ENCODE measurements around the gene KRT33B. TPM values are rescaled to one million over a fixed set of nuclear protein-coding genes. Genes with fewer than 3 reads are reported as not detected.
"Not testable (repeated sequence)": the region's sequence is repeated elsewhere in the genome, so short reads cannot be mapped to it uniquely, and the experiment has no call there.

The KRT33B gene
- total RNA-seq, 1 donor from 2014 or later = not detected

- Mint-ChIP-seq H3K36me3 (ENCODE audit: low read depth) (no peaks in the 10 kb centered on the region), H3K4me3 (no peak overlapping the region), H3K4me1 (no peaks in the 10 kb centered on the region), H3K9me3 (peaks cover 19% of the 10 kb centered on the region), H3K27ac (no peak overlapping the region), H3K27me3 (peaks cover 37% of the 10 kb centered on the region)
- TF ChIP-seq CTCF (IDR thresholded peaks at IDR 0.05) = no peak
- POLR2A ChIA-PET = no interaction called here
- DNase-seq (no peak), ATAC-seq (ENCODE audit: low read depth) (no peak)
- intact Hi-C loops (cut with micrococcal nuclease) = no loop called here
- CTCF ChIA-PET = no interaction called here
Measured at GRCh38 chr17:41387670-41388069, 18.1 kb upstream of the KRT33B start.

- no peaks in the 10 kb centered on the region for H3K36me3 Mint-ChIP-seq (ENCODE audit: low read depth)
- POLR2A ChIA-PET = no interaction called here
Measured at GRCh38 chr17:41386227-41386626, 16.6 kb upstream of the KRT33B start.

GRCh38 chr17:41383690-41384089 is 14.1 kb upstream of the KRT33B start:
- no peak for DNase-seq
- TF ChIP-seq CTCF (IDR thresholded peaks at IDR 0.05) = no peak
- no peaks in the 10 kb centered on the region for H3K4me1 Mint-ChIP-seq
- ChIA-PET POLR2A (no interaction called here), CTCF (no interaction called here)
- H3K4me3 Mint-ChIP-seq = no peak overlapping the region
- intact Hi-C loops (cut with micrococcal nuclease) = no loop called here
- peaks cover 22% of the 10 kb centered on the region for H3K27me3 Mint-ChIP-seq
- H3K27ac Mint-ChIP-seq = no peak overlapping the region
- no peaks in the 10 kb centered on the region for H3K36me3 Mint-ChIP-seq (ENCODE audit: low read depth)
- peaks cover 19% of the 10 kb centered on the region for H3K9me3 Mint-ChIP-seq
- no peak for ATAC-seq (ENCODE audit: low read depth)

More at GRCh38 chr17:41386227-41386626, 16.6 kb upstream of the KRT33B start:
- ATAC-seq (ENCODE audit: low read depth) (no peak), DNase-seq (no peak)
- no peak overlapping the region for H3K4me3 Mint-ChIP-seq
- no peak overlapping the region for H3K27ac Mint-ChIP-seq
- H3K27me3 Mint-ChIP-seq = peaks cover 28% of the 10 kb centered on the region
- peaks cover 19% of the 10 kb centered on the region for H3K9me3 Mint-ChIP-seq
- TF ChIP-seq CTCF (IDR thresholded peaks at IDR 0.05) = no peak
- intact Hi-C loops (cut with micrococcal nuclease) = no loop called here
- no peaks in the 10 kb centered on the region for H3K4me1 Mint-ChIP-seq
- CTCF ChIA-PET = no interaction called here

GRCh38 chr17:41382394-41382793 is 12.8 kb upstream of the KRT33B start:
- DNase-seq (no peak), ATAC-seq (ENCODE audit: low read depth) (no peak)
- H3K4me3 Mint-ChIP-seq = no peak overlapping the region
- H3K27ac Mint-ChIP-seq = no peak overlapping the region
- H3K4me1 Mint-ChIP-seq = no peaks in the 10 kb centered on the region
- no peaks in the 10 kb centered on the region for H3K36me3 Mint-ChIP-seq (ENCODE audit: low read depth)
- peaks cover 11% of the 10 kb centered on the region for H3K9me3 Mint-ChIP-seq
- POLR2A ChIA-PET = no interaction called here
- peaks cover 15% of the 10 kb centered on the region for H3K27me3 Mint-ChIP-seq
- intact Hi-C loops (cut with micrococcal nuclease) = no loop called here
- no peak for TF ChIP-seq CTCF (IDR thresholded peaks at IDR 0.05)
- CTCF ChIA-PET = no interaction called here

GRCh38 chr17:41381943-41382342 is 12.3 kb upstream of the KRT33B start, which contains the start of gene KRT34:
Gene KRT34, minus strand, starts transcription at chr17:41382306. Its CDS starts 60 bp downstream, at chr17:41382246.
- H3K27ac Mint-ChIP-seq; H3K4me1 Mint-ChIP-seq; H3K36me3 Mint-ChIP-seq (ENCODE audit: low read depth); CTCF ChIA-PET; ATAC-seq (ENCODE audit: low read depth); H3K9me3 Mint-ChIP-seq; intact Hi-C loops (cut with micrococcal nuclease); H3K4me3 Mint-ChIP-seq; POLR2A ChIA-PET; DNase-seq: not testable (repeated sequence)
- H3K27me3 Mint-ChIP-seq = peaks cover 17% of the 10 kb centered on the region

GRCh38 chr17:41380091-41380490 is 10.5 kb upstream of the KRT33B start:
- H3K4me1 Mint-ChIP-seq; DNase-seq; POLR2A ChIA-PET; H3K4me3 Mint-ChIP-seq; H3K9me3 Mint-ChIP-seq; ATAC-seq (ENCODE audit: low read depth); H3K27ac Mint-ChIP-seq; CTCF ChIA-PET; H3K36me3 Mint-ChIP-seq (ENCODE audit: low read depth); intact Hi-C loops (cut with micrococcal nuclease): not testable (repeated sequence)
- peaks cover 26% of the 10 kb centered on the region for H3K27me3 Mint-ChIP-seq
